ENCODE results near the gene CYP3A5. TPM values are rescaled to one million over a fixed set of nuclear protein-coding genes. Genes with fewer than 3 reads are reported as not detected.
"Not testable (repeated sequence)": the region's sequence is repeated elsewhere in the genome, so short reads cannot be mapped to it uniquely, and the experiment has no call there.

Gene CYP3A5
- total RNA-seq = not detected
- long read RNA-seq, partial matches to known transcripts = 0 of 2 reads
- long read RNA-seq, other reads (novel, unspliced or antisense) = 2 of 2 reads

DNA sequence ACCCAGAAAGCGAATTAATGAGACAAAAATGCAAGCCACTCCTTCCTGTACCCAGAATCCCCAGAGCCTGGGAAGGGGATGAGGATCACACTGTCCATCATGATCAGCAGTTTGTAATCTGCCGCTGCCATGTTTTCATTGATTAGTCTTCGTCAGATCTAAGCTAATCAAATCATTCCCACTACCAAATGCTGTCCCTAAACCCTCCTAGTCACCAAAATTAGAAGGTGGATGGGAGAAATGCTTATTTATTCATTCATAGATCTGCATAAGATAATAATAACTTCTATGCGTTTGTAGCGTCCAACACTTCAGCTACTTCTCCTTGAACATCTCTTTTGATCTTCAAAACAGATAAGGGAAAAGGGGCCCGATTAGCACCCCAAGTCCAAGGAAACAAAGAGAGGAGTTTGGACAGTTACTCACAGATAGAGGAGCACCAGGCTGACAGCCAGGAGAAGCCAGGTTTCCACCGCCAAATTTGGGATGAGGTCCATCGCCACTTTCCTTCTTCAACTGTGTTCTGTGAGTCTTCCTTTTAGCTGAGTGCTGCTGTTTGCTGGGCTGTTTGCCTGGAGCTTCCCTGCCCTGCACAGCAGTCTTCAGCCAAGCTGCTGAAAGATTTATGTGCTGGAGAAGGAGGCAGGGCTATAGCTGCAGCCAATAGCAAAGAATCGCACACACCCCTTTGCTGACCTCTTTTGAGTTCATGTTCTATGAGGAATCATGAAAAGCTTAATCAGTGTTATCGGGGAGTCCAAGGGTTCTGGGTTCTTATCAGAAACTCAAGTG, at the start of gene CYP3A5:
Gene CYP3A5 (minus strand): TSS at position 597 of the 792 bp plus-strand sequence. CDS start 100 bp downstream, at position 497.
- H3K9me3 ChIP-seq (replicated peaks) = peaks cover 14% of the 10 kb centered on the region
- H3K36me3 ChIP-seq = no peaks in the 10 kb centered on the region
- peaks cover 9% of the 10 kb centered on the region for H3K4me1 ChIP-seq
- H3K4me3 ChIP-seq = no peak within 1 kb of the TSS
- no peak for DNase-seq
- TF ChIP-seq, protein P1, sequence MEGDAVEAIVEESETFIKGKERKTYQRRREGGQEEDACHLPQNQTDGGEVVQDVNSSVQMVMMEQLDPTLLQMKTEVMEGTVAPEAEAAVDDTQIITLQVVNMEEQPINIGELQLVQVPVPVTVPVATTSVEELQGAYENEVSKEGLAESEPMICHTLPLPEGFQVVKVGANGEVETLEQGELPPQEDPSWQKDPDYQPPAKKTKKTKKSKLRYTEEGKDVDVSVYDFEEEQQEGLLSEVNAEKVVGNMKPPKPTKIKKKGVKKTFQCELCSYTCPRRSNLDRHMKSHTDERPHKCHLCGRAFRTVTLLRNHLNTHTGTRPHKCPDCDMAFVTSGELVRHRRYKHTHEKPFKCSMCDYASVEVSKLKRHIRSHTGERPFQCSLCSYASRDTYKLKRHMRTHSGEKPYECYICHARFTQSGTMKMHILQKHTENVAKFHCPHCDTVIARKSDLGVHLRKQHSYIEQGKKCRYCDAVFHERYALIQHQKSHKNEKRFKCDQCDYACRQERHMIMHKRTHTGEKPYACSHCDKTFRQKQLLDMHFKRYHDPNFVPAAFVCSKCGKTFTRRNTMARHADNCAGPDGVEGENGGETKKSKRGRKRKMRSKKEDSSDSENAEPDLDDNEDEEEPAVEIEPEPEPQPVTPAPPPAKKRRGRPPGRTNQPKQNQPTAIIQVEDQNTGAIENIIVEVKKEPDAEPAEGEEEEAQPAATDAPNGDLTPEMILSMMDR (IDR thresholded peaks at IDR 0.05; ENCODE audit: borderline replicate concordance) = no peak
- no peak within 1 kb of the TSS for H3K27ac ChIP-seq (replicated peaks)
- no peaks in the 10 kb centered on the region for H3K27me3 ChIP-seq (ENCODE audit: low read depth)
- intact Hi-C loops (cut with micrococcal nuclease) = no loop called here

GRCh38 chr7:99728615-99729014, 48.8 kb upstream of the CYP3A5 start:
- no peak overlapping the region for H3K4me3 ChIP-seq
- H3K36me3 ChIP-seq = no peaks in the 10 kb centered on the region
- H3K4me1 ChIP-seq = no peaks in the 10 kb centered on the region
- TF ChIP-seq, protein P1 (IDR thresholded peaks at IDR 0.05; ENCODE audit: borderline replicate concordance) = no peak
- H3K27ac ChIP-seq (replicated peaks) = no peak overlapping the region
- intact Hi-C loops (cut with micrococcal nuclease) = no loop called here
- no peaks in the 10 kb centered on the region for H3K27me3 ChIP-seq (ENCODE audit: low read depth)
- no peaks in the 10 kb centered on the region for H3K9me3 ChIP-seq (replicated peaks)
- no peak for DNase-seq

DNA sequence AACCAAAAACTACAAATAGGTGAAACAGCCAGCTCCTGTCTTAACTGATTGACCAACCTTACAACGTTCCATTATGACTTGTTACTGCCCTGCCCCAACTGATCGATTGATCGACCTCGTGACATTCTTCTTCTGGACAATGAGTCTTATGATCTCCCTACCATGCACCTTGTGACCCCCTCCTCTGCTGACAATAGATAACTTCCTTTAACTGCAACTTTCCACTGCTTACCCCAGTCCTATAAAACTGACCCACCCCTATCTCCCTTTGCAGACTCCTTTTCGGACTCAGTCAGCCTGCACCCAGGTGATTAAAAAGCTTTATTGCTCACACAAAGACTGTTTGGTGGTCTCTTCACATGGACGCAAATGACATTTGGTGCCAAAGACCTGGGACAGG, 43.4 kb upstream of the CYP3A5 start:
- H3K9me3 ChIP-seq (replicated peaks); H3K4me1 ChIP-seq; H3K36me3 ChIP-seq; H3K27ac ChIP-seq (replicated peaks); H3K27me3 ChIP-seq (ENCODE audit: low read depth); intact Hi-C loops (cut with micrococcal nuclease); H3K4me3 ChIP-seq; DNase-seq: not testable (repeated sequence)

DNA sequence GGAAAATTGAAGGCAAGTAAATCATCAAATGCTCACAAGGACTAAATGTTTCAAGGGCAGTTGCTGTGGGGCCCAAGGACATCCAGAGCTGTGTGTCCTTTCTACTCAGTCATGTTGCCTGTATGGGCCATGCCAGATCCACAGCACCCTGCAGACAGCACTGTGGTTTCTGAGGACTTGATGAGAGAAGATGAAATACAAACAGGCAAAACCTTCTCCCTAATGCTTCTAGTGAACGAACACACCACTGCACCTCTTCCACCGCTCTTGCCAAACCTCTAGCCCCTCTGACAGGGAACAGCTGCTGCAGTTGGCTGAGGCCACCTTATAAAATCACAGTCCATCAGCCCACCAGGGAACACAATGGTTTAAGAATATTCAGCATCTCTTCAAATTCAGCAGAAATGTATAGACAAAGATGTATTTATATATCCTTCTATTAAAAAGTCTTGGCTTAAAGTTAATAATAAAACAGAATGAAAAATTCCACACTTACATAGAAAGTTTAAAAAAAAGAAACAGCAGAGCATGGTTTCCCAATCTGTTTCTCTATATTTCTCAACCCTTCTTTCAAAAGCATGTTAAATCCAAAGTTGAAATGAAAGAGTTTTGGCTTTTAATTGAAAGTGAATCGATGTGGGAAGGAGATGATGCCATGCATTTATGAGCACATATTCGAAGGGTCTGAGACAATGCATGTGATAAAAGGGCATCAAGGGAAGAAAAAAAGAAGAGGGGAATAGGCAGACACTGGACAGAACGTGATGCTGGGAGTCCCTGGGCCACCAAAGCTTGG, 41.2 kb upstream of the CYP3A5 start:
- intact Hi-C loops (cut with micrococcal nuclease) = no loop called here
- no peak for DNase-seq
- Histone ChIP-seq H3K27me3 (ENCODE audit: low read depth) (no peaks in the 10 kb centered on the region), H3K36me3 (no peaks in the 10 kb centered on the region), H3K4me3 (no peak overlapping the region), H3K27ac (replicated peaks) (no peak overlapping the region), H3K4me1 (no peaks in the 10 kb centered on the region), H3K9me3 (replicated peaks) (peaks cover 8% of the 10 kb centered on the region)
- TF ChIP-seq, protein P1 (IDR thresholded peaks at IDR 0.05; ENCODE audit: borderline replicate concordance) = no peak

DNA sequence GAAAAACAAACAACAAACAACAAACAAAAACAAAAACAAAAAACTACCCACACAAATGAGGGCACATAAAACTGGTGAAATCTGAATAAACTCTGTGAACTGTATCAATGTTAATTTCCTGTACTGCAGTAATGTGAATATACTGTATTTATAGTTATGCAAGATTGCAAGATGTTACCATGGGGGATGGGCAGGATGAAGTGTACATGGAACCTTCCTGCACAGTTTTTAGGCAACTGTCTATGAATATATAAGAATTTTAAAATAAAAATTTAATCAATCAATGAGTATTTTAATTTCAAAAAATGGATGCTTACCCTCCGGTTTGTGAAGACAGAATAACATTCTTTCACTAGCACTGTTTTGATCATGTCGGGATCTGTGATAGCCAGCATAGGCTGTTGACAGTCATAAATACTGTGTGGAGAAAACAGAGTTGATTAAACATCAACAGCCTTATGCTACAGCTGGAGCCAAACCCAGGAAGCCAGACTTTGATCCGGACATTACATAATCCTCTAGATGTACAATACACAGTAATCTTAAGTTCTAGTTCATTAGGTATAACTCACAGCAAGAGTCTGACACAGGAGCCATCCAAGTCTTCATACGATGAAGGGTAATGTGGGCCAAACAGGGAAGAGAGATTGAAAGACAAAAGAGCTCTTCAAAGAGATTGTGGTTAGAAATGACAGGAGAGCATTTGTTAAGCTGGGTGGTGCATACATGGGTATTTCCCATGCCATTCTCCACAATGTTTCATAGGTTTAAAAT, 40.4 kb upstream of the CYP3A5 start:
- no peaks in the 10 kb centered on the region for H3K4me1 ChIP-seq
- no peak overlapping the region for H3K27ac ChIP-seq (replicated peaks)
- H3K27me3 ChIP-seq (ENCODE audit: low read depth) = no peaks in the 10 kb centered on the region
- intact Hi-C loops (cut with micrococcal nuclease) = no loop called here
- DNase-seq = no peak
- H3K36me3 ChIP-seq = no peaks in the 10 kb centered on the region
- H3K4me3 ChIP-seq = no peak overlapping the region
- TF ChIP-seq, protein P1 (IDR thresholded peaks at IDR 0.05; ENCODE audit: borderline replicate concordance) = no peak
- peaks cover 9% of the 10 kb centered on the region for H3K9me3 ChIP-seq (replicated peaks)
